HCT116 (cell line): Measurements from ENCODE around the gene SKAP1. TPM values are rescaled to one million over a fixed set of nuclear protein-coding genes. Genes with fewer than 3 reads are reported as not detected.

ENCODE experiments used
- ATAC-seq: fragments of 200-7000 bp; cut with Tn5 transposase; 2 replicates; pipeline ENCODE4 v1.9.1; 2020; ENCODE audit warnings: mild to moderate bottlenecking, moderate library complexity
- BruUV-seq: library from RNA; stranded (reverse); fragments of 400-500 nt; replicated peaks from 2 replicates; lab custom pipeline; 2021; lab: Mats Ljungman, UMichigan
- CTCF ChIA-PET: fragments of 300-600 bp; sonication (Branson Sonifier 250); formaldehyde crosslinking; loops from one replicate; lab custom pipeline; 2021; ENCODE audit warnings: antibody characterized with exemption; lab: Charles Lee
- POLR2A ChIA-PET: fragments of 300-600, 350-600 bp; sonication (Branson Sonifier 250); formaldehyde crosslinking; loops from one replicate; lab custom pipeline; 2021; ENCODE audit warnings: antibody characterized with exemption; lab: Charles Lee
- RAD21 ChIA-PET, 2 experiments: fragments of 300-600 bp; sonication (Branson Sonifier 250); formaldehyde crosslinking; loops; one replicate each; lab custom pipeline; 2023; ENCODE audit warnings: low total read pairs in 2 of 2; ENCODE audit not compliant: uncharacterized antibody in 2 of 2, unreplicated experiment in 2 of 2, low non-redundant PET in 1 of 2; lab: Charles Lee
- DNase-seq: peaks from one replicate; pipeline ENCODE4 v3.0.0-alpha.2; 2010; ENCODE audit warnings: low read depth, low spot score
- H2AFZ ChIP-seq: fragments of 200-600 bp; shearing (Covaris generic), sonication (generic); 2 replicates; pipeline ENCODE4 v1.6.1; 2017; ENCODE audit warnings: low read depth, mixed run types, mixed read lengths, antibody characterized with exemption, low read length; ENCODE audit not compliant: poor library complexity, severe bottlenecking
- H3K27ac ChIP-seq: 2 replicates; pipeline ENCODE4 v1.5.1; 2012; ENCODE audit warnings: low read depth, low read length
- H3K27me3 ChIP-seq: fragments of 200-600 bp; sonication (generic); 2 replicates; pipeline ENCODE4 v1.6.1; 2016; ENCODE audit warnings: mixed run types, low read length, mixed read lengths; ENCODE audit not compliant: insufficient read depth
- H3K36me3 ChIP-seq, 2 experiments: fragments of 200-500 bp in 1 of 2; fragments of 200-600 bp in 1 of 2; sonication (Bioruptor generic) in 1 of 2; sonication (generic) in 1 of 2; 2 replicates each; pipeline versions ENCODE4 v1.5.1 to v1.6.1; 2014 to 2016; ENCODE audit warnings: low read length in 2 of 2, inconsistent platforms in 1 of 2, mixed read lengths in 1 of 2, mixed run types in 1 of 2; ENCODE audit not compliant: insufficient read depth in 2 of 2, control insufficient read depth in 1 of 2
- H3K4me1 ChIP-seq, 2 experiments: fragments of 200-600 bp in 1 of 2; sonication (generic) in 1 of 2; 2 replicates each; pipeline versions ENCODE4 v1.5.1 to v1.6.1; 2012 to 2017; ENCODE audit warnings: low read length in 2 of 2, inconsistent platforms in 1 of 2, mild to moderate bottlenecking in 1 of 2, mixed read lengths in 1 of 2, mixed run types in 1 of 2, moderate library complexity in 1 of 2; ENCODE audit not compliant: insufficient read depth in 2 of 2, control insufficient read depth in 1 of 2
- H3K4me2 ChIP-seq: fragments of 200-600 bp; sonication (generic); 2 replicates; pipeline ENCODE4 v1.6.1; 2017; ENCODE audit warnings: mixed run types, low read length, mixed read lengths
- H3K4me3 ChIP-seq, 2 experiments: fragments of 200-600 bp in 1 of 2; sonication (generic) in 1 of 2; replicated peaks in 1 of 2; 2 replicates each; pipeline ENCODE4 v1.5.1; 2011 to 2016; ENCODE audit warnings: low read length in 2 of 2, control low read depth in 1 of 2, low read depth in 1 of 2, mild to moderate bottlenecking in 1 of 2, mixed read lengths in 1 of 2, mixed run types in 1 of 2
- H3K79me2 ChIP-seq: fragments of 200-600 bp; sonication (generic); 2 replicates; pipeline ENCODE4 v1.6.1; 2017; ENCODE audit warnings: mild to moderate bottlenecking, mixed run types, low read length, moderate library complexity, mixed read lengths; ENCODE audit not compliant: insufficient read depth
- H3K9ac ChIP-seq: fragments of 200-600 bp; sonication (generic); 2 replicates; pipeline ENCODE4 v1.6.1; 2016; ENCODE audit warnings: low read length, mixed read lengths
- H3K9me2 ChIP-seq: fragments of 200-600 bp; sonication (generic), shearing (Covaris generic); 2 replicates; pipeline ENCODE4 v1.6.1; 2017; ENCODE audit warnings: mixed run types, mild to moderate bottlenecking, moderate library complexity; ENCODE audit not compliant: insufficient read depth
- H3K9me3 ChIP-seq, 2 experiments: fragments of 200-500 bp in 1 of 2; fragments of 200-600 bp in 1 of 2; sonication (Bioruptor generic) in 1 of 2; sonication (generic) in 1 of 2; 2 replicates each; pipeline ENCODE4 v1.6.1; 2014 to 2017; ENCODE audit warnings: low read length in 2 of 2, mixed read lengths in 2 of 2, inconsistent platforms in 1 of 2, low read depth in 1 of 2, mild to moderate bottlenecking in 1 of 2, mixed run types in 1 of 2, moderate library complexity in 1 of 2; ENCODE audit not compliant: control insufficient read depth in 1 of 2, insufficient read depth in 1 of 2
- H4K20me1 ChIP-seq: fragments of 200-600 bp; sonication (generic), shearing (Covaris generic); 2 replicates; pipeline ENCODE4 v1.6.1; 2017; ENCODE audit warnings: mixed run types, mild to moderate bottlenecking, moderate library complexity; ENCODE audit not compliant: insufficient read depth
- ATF3 ChIP-seq: IDR thresholded peaks from 2 replicates; pipeline ENCODE4 v1.6.1; 2012
- CBX3 ChIP-seq: IDR thresholded peaks from 2 replicates; pipeline ENCODE4 v1.6.1; 2012; ENCODE audit warnings: low read depth
- EGR1 ChIP-seq: IDR thresholded peaks from 2 replicates; pipeline ENCODE4 v1.6.1; 2012; ENCODE audit warnings: low read depth
- ELF1 ChIP-seq: IDR thresholded peaks from 2 replicates; pipeline ENCODE4 v1.6.1; 2012; ENCODE audit warnings: low read depth, borderline replicate concordance
- EZH2 ChIP-seq: fragments of 200-600 bp; sonication (generic); IDR thresholded peaks from 2 replicates; pipeline ENCODE4 v1.6.1; 2017; ENCODE audit warnings: antibody characterized with exemption, mixed run types
- FOSL1 ChIP-seq: IDR thresholded peaks from 2 replicates; pipeline ENCODE4 v1.6.1; 2012; ENCODE audit warnings: low read depth
- JUND ChIP-seq: IDR thresholded peaks from 2 replicates; pipeline ENCODE4 v1.6.1; 2012
- POLR2A ChIP-seq: IDR thresholded peaks from 2 replicates; pipeline ENCODE4 v1.7.0; 2011; ENCODE audit warnings: borderline replicate concordance; ENCODE audit not compliant: insufficient read depth, insufficient read length; ENCODE audit errors: extremely low read depth
- POLR2AphosphoS5 ChIP-seq: IDR thresholded peaks from 2 replicates; pipeline ENCODE4 v1.6.1; 2011; ENCODE audit warnings: mild to moderate bottlenecking, low read depth, low read length, moderate library complexity
- RAD21 ChIP-seq: IDR thresholded peaks from 2 replicates; pipeline ENCODE4 v1.6.1; 2012; ENCODE audit warnings: low read depth, mild to moderate bottlenecking
- REST ChIP-seq: IDR thresholded peaks from 2 replicates; pipeline ENCODE4 v1.6.1; 2012; ENCODE audit warnings: low read depth
- SRF ChIP-seq: IDR thresholded peaks from 2 replicates; pipeline ENCODE4 v1.6.1; 2012; ENCODE audit warnings: low read depth
- YY1 ChIP-seq: IDR thresholded peaks from 2 replicates; pipeline ENCODE4 v1.6.1; 2011; ENCODE audit warnings: low read length, low read depth, moderate library complexity, mild to moderate bottlenecking; ENCODE audit not compliant: insufficient replicate concordance; ENCODE audit errors: extremely low read depth
- ZBTB33 ChIP-seq: IDR thresholded peaks from 2 replicates; pipeline ENCODE4 v1.6.1; 2011; ENCODE audit warnings: mild to moderate bottlenecking, low read length, moderate library complexity; ENCODE audit not compliant: insufficient replicate concordance; ENCODE audit errors: extremely low read depth
- ZFX ChIP-seq: fragments of 450-650 bp; IDR thresholded peaks from 2 replicates; pipeline ENCODE4 v1.6.1; 2017
- ZNF274 ChIP-seq: fragments of 200-500 bp; sonication (Bioruptor generic); IDR thresholded peaks from 2 replicates; pipeline ENCODE4 v1.6.1; 2014; ENCODE audit warnings: mild to moderate bottlenecking, low read depth, low read length, inconsistent platforms
- intact Hi-C: fragments of 100-400 bp; cut with micrococcal nuclease; formaldehyde crosslinking; loops from 2 replicates; pipeline ENCODE4 v1.10.0; 2022
- total RNA-seq: library from RNA; stranded (reverse); gene quantifications from one replicate; pipeline ENCODE4 v1.2.1, GENCODE V29; 2021; ENCODE audit not compliant: unreplicated experiment

Gene SKAP1
- total RNA-seq, 1 experiment from 2014 or later: 12.4 TPM

DNA sequence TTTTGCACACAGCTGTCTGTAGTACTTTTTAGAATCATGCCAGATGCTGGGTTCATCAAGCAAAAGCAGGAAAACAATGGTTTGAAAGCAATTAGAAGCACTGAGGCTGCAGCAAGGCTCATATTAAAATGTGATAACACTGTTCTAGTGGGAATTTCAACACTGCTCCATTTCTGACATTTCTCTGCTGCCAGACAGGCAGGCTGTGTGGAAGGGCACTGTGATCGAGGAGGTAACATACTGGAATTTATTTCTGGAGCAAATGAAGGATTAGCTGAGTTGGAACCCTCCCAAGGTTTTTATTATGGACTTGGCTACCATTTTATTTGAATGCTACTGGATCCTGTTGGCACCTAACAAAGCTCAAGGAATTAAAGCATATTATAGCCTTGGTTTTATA lies 66.9 kb downstream of the SKAP1 start:
- CTCF ChIA-PET: interaction anchor here (0.8 to 4.7 kb wide), 7 partner anchors 10 to 147 kb away, joined by 3 to 52 read pairs (median 8); no protein-coding TSS in a partner anchor

More for the DNA sequence above, 66.9 kb downstream of the SKAP1 start:
- no peak overlapping the region for H3K4me2 ChIP-seq
- no peak overlapping the region for H3K4me3 ChIP-seq
- H4K20me1 ChIP-seq: no peaks in the 10 kb centered on the region
- H3K36me3 ChIP-seq: no peaks in the 10 kb centered on the region
- H3K9me3 ChIP-seq: no peaks in the 10 kb centered on the region
- POLR2A ChIA-PET: no interaction called here
- H3K79me2 ChIP-seq: no peaks in the 10 kb centered on the region
- no peaks in the 10 kb centered on the region for H3K27me3 ChIP-seq
- no peak for DNase-seq
- H3K9ac ChIP-seq: no peak overlapping the region
- TF ChIP-seq RAD21: no peak
- no peak for TF ChIP-seq JUND
- no peak for TF ChIP-seq ZNF274
- no peak for TF ChIP-seq ATF3
- no peak for TF ChIP-seq EZH2
- TF ChIP-seq ZFX: no peak
- no peak for TF ChIP-seq YY1
- no peak for TF ChIP-seq ELF1
- TF ChIP-seq ZBTB33: no peak
- TF ChIP-seq CBX3: no peak
- no peak for TF ChIP-seq EGR1
- TF ChIP-seq REST: no peak
- TF ChIP-seq POLR2A: no peak
- TF ChIP-seq FOSL1: no peak
- TF ChIP-seq SRF: no peak
- TF ChIP-seq POLR2AphosphoS5: no peak
- BruUV-seq: no TSS peak
- ATAC-seq: no peak
- H3K27ac ChIP-seq: no peak overlapping the region
- no peak overlapping the region for H2AFZ ChIP-seq
- no peaks in the 10 kb centered on the region for H3K9me2 ChIP-seq
- no peaks in the 10 kb centered on the region for H3K4me1 ChIP-seq
- RAD21 ChIA-PET: no interaction called here
- intact Hi-C loops: no loop called here
